Adipose tissue (tissue), 3 donors: ENCODE measurements around the gene BRAP. TPM values are rescaled to one million over a fixed set of nuclear protein-coding genes. Genes with fewer than 3 reads are reported as not detected.
"Not testable (repeated sequence)": the region's sequence is repeated elsewhere in the genome, so short reads cannot be mapped to it uniquely, and the experiment has no call there.

Experiments used
- H3K27ac ChIP-seq: one replicate; pipeline ENCODE4 v1.5.1; 2013; ENCODE audit warnings: low read depth, low read length
- WGBS, 3 donors: extraction: QIAGEN DNeasy Blood & Tissue Kit; methylation state at CpG; one replicate each; pipeline ENCODE4 v1.1.7; 2013; 5-methylcytosine and 5-hydroxymethylcytosine counted together
- polyA plus RNA-seq, 3 donors: library from polyadenylated mRNA; stranded (reverse); fragments of 200-250 nt; gene quantifications; one replicate each; pipeline ENCODE4 v1.2.3, GENCODE V29; 2013
- donor health status: healthy with polysubstance abuse.
- donor health status: Bipolar disorder and iron deficiency.
- donor health status: healthy.

The BRAP gene, protein sequence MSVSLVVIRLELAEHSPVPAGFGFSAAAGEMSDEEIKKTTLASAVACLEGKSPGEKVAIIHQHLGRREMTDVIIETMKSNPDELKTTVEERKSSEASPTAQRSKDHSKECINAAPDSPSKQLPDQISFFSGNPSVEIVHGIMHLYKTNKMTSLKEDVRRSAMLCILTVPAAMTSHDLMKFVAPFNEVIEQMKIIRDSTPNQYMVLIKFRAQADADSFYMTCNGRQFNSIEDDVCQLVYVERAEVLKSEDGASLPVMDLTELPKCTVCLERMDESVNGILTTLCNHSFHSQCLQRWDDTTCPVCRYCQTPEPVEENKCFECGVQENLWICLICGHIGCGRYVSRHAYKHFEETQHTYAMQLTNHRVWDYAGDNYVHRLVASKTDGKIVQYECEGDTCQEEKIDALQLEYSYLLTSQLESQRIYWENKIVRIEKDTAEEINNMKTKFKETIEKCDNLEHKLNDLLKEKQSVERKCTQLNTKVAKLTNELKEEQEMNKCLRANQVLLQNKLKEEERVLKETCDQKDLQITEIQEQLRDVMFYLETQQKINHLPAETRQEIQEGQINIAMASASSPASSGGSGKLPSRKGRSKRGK
- polyA plus RNA-seq = 1 to 10 TPM; 4.5 to 7.9 (median 7.4) TPM

- H3K27ac ChIP-seq = no peak within 1 kb of the TSS
- WGBS, 3 donors = 0 to 1% (median 1%) methylated on average over 54 to 63 of the region's 63 CpGs
These were observed at the start of gene BRAP, which contains the start of gene ACAD10 for GRCh38 chr12:111685811-111686573. BRAP (minus strand) TSS chr12:111685956; CDS start chr12:111685792, 164 bp downstream. ACAD10 (plus strand) TSS chr12:111686053; CDS start chr12:111692710, 6,657 bp downstream.

GRCh38 chr12:111733340-111733915, 47.7 kb upstream of the BRAP start:
- WGBS, 3 donors = 87 to 91% (median 88%) methylated on average over 8 of the region's 8 CpGs
- H3K27ac ChIP-seq = no peak overlapping the region

- WGBS, 3 donors = 90 to 92% (median 90%) methylated on average over 4 of the region's 4 CpGs
- H3K27ac ChIP-seq = no peak overlapping the region
These were observed 47.0 kb upstream of the BRAP start for GRCh38 chr12:111732786-111733185.

- 92 to 93% (median 92%) methylated on average over 9 of the region's 9 CpGs for WGBS, 3 donors
- no peak overlapping the region for H3K27ac ChIP-seq
These were observed 44.7 kb upstream of the BRAP start for GRCh38 chr12:111730420-111730819.

GRCh38 chr12:111728795-111729194, 43.0 kb upstream of the BRAP start:
- WGBS, 3 donors = 100% methylated on average over 2 of the region's 2 CpGs
- no peak overlapping the region for H3K27ac ChIP-seq

- H3K27ac ChIP-seq = not testable (repeated sequence)
- WGBS, 3 donors = 96 to 97% (median 97%) methylated on average over 25 to 45 of the region's 46 CpGs
These were observed 38.0 kb upstream of the BRAP start for GRCh38 chr12:111723646-111724360.

- H3K27ac ChIP-seq = no peak overlapping the region
- WGBS, 3 donors = 97 to 98% (median 98%) methylated on average over 6 of the region's 6 CpGs
These were observed 34.7 kb upstream of the BRAP start for GRCh38 chr12:111720457-111720856.

DNA sequence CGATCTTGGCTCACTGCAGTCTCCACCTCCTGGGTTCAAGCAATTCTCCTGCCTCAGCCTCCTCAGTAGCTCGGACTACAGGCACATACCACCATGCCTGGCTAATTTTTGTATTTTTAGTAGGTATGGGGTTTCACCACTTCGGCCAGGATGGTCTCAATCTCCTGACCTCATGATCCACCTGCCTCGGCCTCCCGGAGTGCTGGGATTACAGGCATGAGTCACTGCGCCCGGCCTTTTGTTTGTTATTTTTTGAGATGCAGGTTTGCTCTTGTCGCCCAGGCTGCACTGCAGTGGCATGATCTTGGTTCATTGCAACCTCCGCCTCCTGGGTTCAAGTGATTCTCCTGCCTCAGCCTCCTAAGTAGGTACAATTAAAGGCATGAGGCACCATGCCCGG, 33.6 kb upstream of the BRAP start:
- WGBS, 3 donors = 94 to 96% (median 95%) methylated on average over 10 of the region's 10 CpGs
- H3K27ac ChIP-seq = not testable (repeated sequence)

GRCh38 chr12:111715279-111715678, 29.5 kb upstream of the BRAP start:
- H3K27ac ChIP-seq = no peak overlapping the region
- WGBS, 3 donors = 79 to 91% (median 84%) methylated on average over 4 of the region's 4 CpGs

DNA sequence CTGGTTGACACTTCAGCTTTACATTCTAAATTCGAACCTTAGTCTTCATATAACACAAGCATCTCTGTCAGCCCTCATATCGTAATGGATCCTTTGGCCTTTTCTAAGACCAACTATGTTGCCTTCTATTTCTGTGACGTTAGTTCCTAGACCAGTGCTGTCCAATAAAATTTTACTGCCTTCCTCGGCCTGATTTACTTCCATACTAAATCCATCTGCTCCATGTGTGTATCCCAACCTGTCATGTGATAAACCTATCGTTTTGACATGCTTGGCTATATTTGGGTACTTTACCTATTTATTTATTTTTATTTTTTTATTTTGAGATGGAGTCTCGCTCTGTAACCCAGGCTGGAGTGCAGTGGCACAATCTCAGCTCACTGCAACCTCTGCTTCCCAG, 20.4 kb upstream of the BRAP start:
- H3K27ac ChIP-seq = no peak overlapping the region
- 78 to 90% (median 90%) methylated on average over 6 of the region's 6 CpGs for WGBS, 3 donors

DNA sequence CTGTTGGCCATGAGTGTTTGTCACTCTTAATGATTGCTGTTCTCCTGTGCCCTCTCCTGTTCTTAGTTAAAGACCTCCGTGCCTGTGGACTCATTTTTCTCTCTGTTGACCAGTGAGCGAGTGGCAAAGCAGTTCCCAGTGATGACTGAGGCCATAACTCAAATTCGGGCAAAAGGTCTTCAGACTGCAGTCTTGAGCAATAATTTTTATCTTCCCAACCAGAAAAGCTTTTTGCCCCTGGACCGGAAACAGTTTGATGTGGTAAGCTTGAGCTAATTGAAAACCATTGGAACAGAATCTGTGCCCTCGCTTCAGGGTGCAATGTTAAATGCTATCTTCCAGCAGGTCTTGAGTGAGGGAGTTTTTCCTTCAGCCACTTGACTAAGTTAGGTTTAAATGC, 19.9 kb upstream of the BRAP start:
- 61 to 82% (median 63%) methylated on average over 5 of the region's 5 CpGs for WGBS, 3 donors

GRCh38 chr12:111699962-111700361, 14.2 kb upstream of the BRAP start:
- 83 to 90% (median 88%) methylated on average over 2 of the region's 2 CpGs for WGBS, 3 donors

More for the DNA sequence above, 19.9 kb upstream of the BRAP start:
- H3K27ac ChIP-seq = no peak overlapping the region

DNA sequence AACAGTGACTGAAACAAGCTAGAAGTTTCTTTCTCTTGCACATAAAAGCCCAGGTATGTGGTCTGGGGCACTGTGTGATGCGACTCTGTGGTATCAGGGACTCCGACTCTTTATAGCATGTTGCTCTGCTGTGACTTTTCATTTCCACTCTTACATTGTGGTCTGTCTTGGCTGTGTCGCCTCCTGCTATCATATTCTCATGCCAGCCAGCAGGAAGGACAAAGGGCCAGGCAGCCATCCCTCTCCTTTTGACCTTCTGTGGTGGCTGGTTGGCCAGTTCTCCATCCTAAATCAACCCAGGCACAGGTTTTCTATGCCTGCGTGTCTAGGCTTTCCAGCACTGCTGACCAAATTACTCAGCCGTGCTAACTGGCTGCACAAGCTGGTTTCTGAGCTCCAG, 8.1 kb upstream of the BRAP start:
- H3K27ac ChIP-seq = no peak overlapping the region
- WGBS, 3 donors = 92 to 96% (median 93%) methylated on average over 5 of the region's 5 CpGs

More at GRCh38 chr12:111699962-111700361, 14.2 kb upstream of the BRAP start:
- H3K27ac ChIP-seq = no peak overlapping the region

DNA sequence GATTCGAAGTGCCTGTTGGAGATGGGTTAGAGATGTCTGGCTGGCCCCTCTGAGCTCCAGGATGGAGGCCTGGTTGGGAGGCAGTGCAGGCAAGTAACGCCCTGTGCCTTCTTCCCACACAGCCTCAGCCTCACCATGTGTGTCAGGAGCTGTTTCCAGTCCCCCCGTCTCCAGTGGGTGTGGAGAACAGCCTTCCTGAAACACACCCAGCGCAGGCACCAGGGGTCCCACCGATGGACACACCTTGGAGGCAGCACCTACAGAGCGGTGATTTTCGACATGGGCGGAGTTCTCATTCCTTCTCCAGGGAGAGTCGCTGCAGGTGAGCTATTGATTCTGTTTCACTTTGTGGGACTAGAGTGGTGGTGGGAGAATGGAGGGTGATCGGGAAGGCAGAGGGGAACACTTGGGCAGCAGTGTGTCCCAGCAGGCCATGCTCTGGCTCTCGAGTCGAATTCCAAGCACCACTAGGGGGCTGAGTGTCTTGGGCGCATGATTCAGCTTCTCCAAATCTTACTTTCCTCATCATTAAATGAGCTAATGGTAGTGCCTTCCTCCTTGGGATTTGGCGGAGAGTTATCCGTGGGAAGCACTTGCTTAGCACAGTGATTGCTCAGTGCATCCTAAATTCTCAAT, 6.9 kb upstream of the BRAP start:
- H3K27ac ChIP-seq = no peak overlapping the region
- 87 to 92% (median 91%) methylated on average over 15 of the region's 15 CpGs for WGBS, 3 donors

GRCh38 chr12:111691262-111691661, 5.5 kb upstream of the BRAP start:
- no peak overlapping the region for H3K27ac ChIP-seq
- WGBS, 3 donors = 95 to 98% (median 96%) methylated on average over 3 of the region's 3 CpGs

DNA sequence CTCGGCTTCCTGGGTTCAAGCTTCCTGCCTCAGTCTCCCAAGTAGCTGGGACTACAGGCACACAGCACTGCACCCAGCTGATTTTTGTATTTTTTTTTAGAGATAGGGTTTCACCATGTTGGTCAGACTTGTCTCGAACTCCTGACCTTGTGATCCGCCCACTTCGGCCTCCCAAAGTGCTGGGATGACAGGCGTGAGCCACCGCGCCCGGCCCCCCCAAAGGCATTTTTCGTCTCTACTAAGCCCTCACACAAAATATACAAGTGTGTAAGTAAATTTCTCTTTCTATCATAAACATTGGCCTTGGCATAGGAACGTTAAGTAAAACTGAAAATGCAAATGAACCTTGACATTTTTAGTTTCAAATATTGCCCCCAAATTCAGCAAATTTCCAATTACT, 2.2 kb upstream of the BRAP start:
- 90 to 93% (median 91%) methylated on average over 10 of the region's 10 CpGs for WGBS, 3 donors
- H3K27ac ChIP-seq = no peak overlapping the region

GRCh38 chr12:111687255-111687654, 1.5 kb upstream of the BRAP start:
- H3K27ac ChIP-seq = no peak overlapping the region
- WGBS, 3 donors = 55 to 66% (median 57%) methylated on average over 2 of the region's 2 CpGs
